Spleen (tissue), 11 donors: ENCODE results near the gene ATG16L2. TPM values are rescaled to one million over a fixed set of nuclear protein-coding genes. Genes with fewer than 3 reads are reported as not detected.

Experiments
- DNase-seq: peaks from one replicate; pipeline ENCODE4 v3.0.0-alpha.2; 2020
- H3K27ac ChIP-seq, 8 donors: fragments of 200-600 bp; sonication (generic) in 7 of 8; 1 replicate in 4 of 8; 2 replicates in 4 of 8; pipeline versions ENCODE4 v1.5.0 to v1.8.0; 2016 to 2021; ENCODE audit warnings: inconsistent platforms in 4 of 8, mild to moderate bottlenecking in 4 of 8, moderate library complexity in 1 of 8
- H3K27me3 ChIP-seq, 7 donors: fragments of 200-600 bp; sonication (generic) in 6 of 7; replicated peaks in 1 of 7; 1 replicate in 4 of 7; 2 replicates in 3 of 7; pipeline versions ENCODE4 v1.5.0 to v1.8.0; 2016 to 2021; ENCODE audit warnings: inconsistent platforms in 3 of 7, mild to moderate bottlenecking in 1 of 7
- H3K36me3 ChIP-seq, 6 donors: fragments of 200-600 bp; sonication (generic) in 5 of 6; 1 replicate in 4 of 6; 2 replicates in 2 of 6; pipeline versions ENCODE4 v1.5.0 to v1.8.0; 2016 to 2021; ENCODE audit warnings: inconsistent platforms in 2 of 6
- H3K4me1 ChIP-seq, 6 donors: fragments of 200-600 bp; sonication (generic) in 5 of 6; 1 replicate in 3 of 6; 2 replicates in 3 of 6; pipeline versions ENCODE4 v1.5.0 to v1.8.0; 2016 to 2021; ENCODE audit warnings: inconsistent platforms in 3 of 6
- H3K4me3 ChIP-seq, 8 donors: fragments of 200-600 bp; sonication (generic) in 7 of 8; 1 replicate in 4 of 8; 2 replicates in 4 of 8; pipeline versions ENCODE4 v1.5.0 to v1.8.0; 2016 to 2021; ENCODE audit warnings: inconsistent platforms in 4 of 8, mild to moderate bottlenecking in 4 of 8, moderate library complexity in 2 of 8
- H3K9me3 ChIP-seq, 8 donors: fragments of 200-600 bp; sonication (generic) in 7 of 8; 1 replicate in 4 of 8; 2 replicates in 4 of 8; pipeline versions ENCODE4 v1.5.0 to v1.8.0; 2016 to 2021; ENCODE audit warnings: inconsistent platforms in 4 of 8
- CTCF ChIP-seq, 11 experiments: fragments of 200-600 bp in 7 of 11; fragments of 450-650 bp in 4 of 11; sonication (generic) in 4 of 11; IDR thresholded peaks in 8 of 11; conservative IDR thresholded peaks in 3 of 11; 1 replicate in 7 of 11; 2 replicates in 4 of 11; pipeline versions ENCODE4 v1.4.0 to v1.8.0; 2016 to 2021; ENCODE audit warnings: antibody characterized with exemption in 11 of 11, inconsistent platforms in 4 of 11, mild to moderate bottlenecking in 1 of 11
- POLR2A ChIP-seq, 3 donors: fragments of 450-650 bp; IDR thresholded peaks; one replicate each; pipeline ENCODE4 v1.5.1; 2017; ENCODE audit warnings: antibody characterized with exemption in 3 of 3, mild to moderate bottlenecking in 1 of 3
- POLR2AphosphoS5 ChIP-seq, 3 donors: sonication (generic); formaldehyde crosslinking; IDR thresholded peaks; one replicate each; pipeline ENCODE4 v1.5.1; 2017; ENCODE audit warnings: antibody characterized with exemption in 3 of 3
- WGBS, 5 donors: extraction: QIAGEN DNeasy Blood & Tissue Kit in 3 of 5; methylation state at CpG; one replicate each; pipeline versions ENCODE4 v1.1.5 to v1.1.7; 2013 to 2018; 5-methylcytosine and 5-hydroxymethylcytosine counted together
- intact Hi-C: fragments of 100-400 bp; cut with DNase I; formaldehyde crosslinking; loops from one replicate; pipeline ENCODE4 v1.15.0; 2023; ENCODE audit warnings: low total_unique reads
- polyA plus RNA-seq, 3 donors: library from polyadenylated mRNA; stranded (reverse); fragments of 200-250 nt; gene quantifications; one replicate each; pipeline ENCODE4 v1.2.1, GENCODE V29; 2013
- total RNA-seq, 7 donors: library from RNA; depleted of rRNA in 3 of 7; stranded (reverse); fragments of >200 nt in 3 of 7; fragmentation: NEBNext Ultra II Directional in 4 of 7; extraction: Animal tissue kit (Norgen Biotek cat#: 25700) in 4 of 7; gene quantifications; one replicate each; pipeline versions ENCODE4 v1.1.0 to v1.2.1, GENCODE V29; 2016 to 2021
- donor health status: healthy with polysubstance abuse.
- donor health status: DM: no; HTN: no; CAD: no; lungs with moderate emphysema.
- donor health status: DM: no; HTN: no; CAD: no.
- donor health status: Bipolar disorder and iron deficiency.
- donor health status: healthy.
- donor health status: DM: no; HTN: no; CAD: no.
- donor health status: DM: yes; HTN: yes; CAD: no.

Gene ATG16L2
- total and polyA plus RNA-seq, 10 donors = 96.9 to 368 (median 237) TPM

GRCh38 chr11:72786305-72787215 lies 27.7 kb upstream of the ATG16L2 start:
- intact Hi-C loops = no loop called here

DNA sequence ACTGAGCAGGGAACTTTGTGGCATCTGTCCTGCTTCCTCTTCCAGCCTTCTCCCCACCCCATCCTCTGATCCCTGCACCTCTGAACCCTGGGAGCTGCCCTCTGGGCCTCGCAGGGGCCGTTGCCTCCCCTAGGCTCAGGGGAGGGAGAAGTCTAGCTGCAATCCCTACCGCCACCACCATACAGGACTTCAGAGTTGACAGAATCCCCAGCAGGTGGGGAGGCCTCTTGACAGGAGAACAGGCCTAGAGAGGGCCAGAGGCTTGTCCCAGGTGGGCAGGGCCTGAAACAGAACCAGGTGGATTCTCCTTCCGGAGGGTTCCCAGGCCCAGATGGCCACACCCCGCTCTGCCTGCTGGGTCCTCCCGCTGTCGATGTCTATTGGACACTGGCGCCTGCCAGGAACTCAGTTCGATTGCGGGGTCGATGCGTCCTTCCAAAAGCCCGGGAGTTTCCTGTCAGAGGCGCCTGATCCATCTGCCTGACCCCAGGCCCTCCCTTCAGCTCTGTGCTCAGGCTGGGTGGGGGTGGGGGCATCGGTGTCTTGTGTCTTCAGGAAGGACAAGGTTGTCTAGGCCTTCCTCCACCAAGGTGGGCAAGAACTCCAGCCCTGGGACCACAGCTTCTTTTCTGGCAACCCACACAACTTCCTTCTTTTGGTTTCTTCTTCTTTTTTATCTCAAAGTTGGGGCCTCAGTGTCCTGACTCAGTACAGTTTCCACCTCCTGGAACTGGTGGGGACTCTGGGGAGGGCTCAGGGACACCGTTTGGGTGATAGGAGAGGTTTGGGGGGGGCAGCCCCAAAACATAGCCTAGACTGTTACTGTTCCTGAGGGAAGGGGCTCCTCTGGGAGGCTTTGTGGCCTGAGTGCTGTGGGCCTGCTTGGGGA lies 26.8 kb upstream of the ATG16L2 start:
- peaks cover 18 to 51% (median 25%) of the 10 kb centered on the region in 6 donors for H3K4me1 ChIP-seq

More at GRCh38 chr11:72786305-72787215, 27.7 kb upstream of the ATG16L2 start:
- Histone ChIP-seq H3K4me3 (no peak overlapping the region), H3K4me1 (peaks cover 21 to 55% (median 29%) of the 10 kb centered on the region in 6 donors), H3K27ac (peak overlapping the region in 7 of 8 donors; percentile 69 to 85 (median 76)), H3K27me3 (no peaks in the 10 kb centered on the region), H3K36me3 (no peaks in the 10 kb centered on the region), H3K9me3 (no peaks in the 10 kb centered on the region)
- WGBS, 5 donors = 83 to 92% (median 86%) methylated on average over 7 to 8 of the region's 8 CpGs
- DNase-seq = no peak
- no peak for TF ChIP-seq POLR2A (IDR thresholded peaks at IDR 0.05)
- TF ChIP-seq CTCF (IDR thresholded peaks at IDR 0.05 in 8 of 11, conservative IDR thresholded peaks at IDR 0.05 in 3 of 11) = no peak
- no peak for TF ChIP-seq POLR2AphosphoS5 (IDR thresholded peaks at IDR 0.05)

DNA sequence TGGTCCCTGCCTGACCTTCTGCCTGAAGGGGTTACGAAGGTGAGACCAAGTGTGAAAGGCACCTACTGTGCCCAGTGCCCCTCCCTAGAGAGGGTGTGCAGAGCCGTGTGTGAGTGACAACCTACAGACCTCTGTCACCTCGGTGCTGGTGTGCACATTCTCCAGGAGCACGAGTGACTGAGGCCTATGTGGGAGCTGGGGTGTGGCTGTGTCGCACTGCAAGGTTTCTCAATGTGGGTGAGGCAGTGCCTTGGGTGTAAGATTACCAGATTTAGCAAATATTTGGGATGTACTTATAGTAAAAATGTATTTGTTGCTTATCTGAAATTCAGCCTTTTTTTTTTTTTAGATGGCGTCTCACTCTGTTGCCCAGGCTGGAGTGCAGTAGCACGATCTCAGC lies 26.0 kb upstream of the ATG16L2 start:
- Histone ChIP-seq H3K27ac (peak overlapping the region; percentile 60 to 85 (median 75)), H3K27me3 (no peaks in the 10 kb centered on the region), H3K36me3 (no peaks in the 10 kb centered on the region), H3K4me3 (no peak overlapping the region), H3K4me1 (peaks cover 20 to 54% (median 31%) of the 10 kb centered on the region in 6 donors), H3K9me3 (no peaks in the 10 kb centered on the region)
- TF ChIP-seq CTCF (IDR thresholded peaks at IDR 0.05 in 8 of 11, conservative IDR thresholded peaks at IDR 0.05 in 3 of 11) (no peak), POLR2A (IDR thresholded peaks at IDR 0.05) (no peak), POLR2AphosphoS5 (IDR thresholded peaks at IDR 0.05) (no peak)
- DNase-seq = no peak
- intact Hi-C loops = no loop called here
- 62 to 72% (median 66%) methylated on average over 7 of the region's 7 CpGs for WGBS, 5 donors

More for the DNA sequence above, 26.8 kb upstream of the ATG16L2 start:
- no peaks in the 10 kb centered on the region for H3K9me3 ChIP-seq
- H3K27ac ChIP-seq = peak overlapping the region; percentile 60 to 85 (median 75)
- TF ChIP-seq POLR2AphosphoS5 (IDR thresholded peaks at IDR 0.05) (peak in 1 of 3 donors; percentile 19), CTCF (IDR thresholded peaks at IDR 0.05 in 8 of 11, conservative IDR thresholded peaks at IDR 0.05 in 3 of 11) (peak in 9 of 11 experiments; percentile 3 to 41 (median 32)), POLR2A (IDR thresholded peaks at IDR 0.05) (no peak)
- intact Hi-C loops = no loop called here
- no peaks in the 10 kb centered on the region for H3K27me3 ChIP-seq
- WGBS, 5 donors = 23 to 38% (median 33%) methylated on average over 13 to 16 of the region's 16 CpGs
- peak overlapping the region in 1 of 8 donors; percentile 21 for H3K4me3 ChIP-seq
- DNase-seq = peak; percentile 81
- H3K36me3 ChIP-seq = no peaks in the 10 kb centered on the region
